BJ (cell line): ENCODE data around the gene AP1M1. TPM values are rescaled to one million over a fixed set of nuclear protein-coding genes. Genes with fewer than 3 reads are reported as not detected.

ENCODE experiments used
- CTCF ChIA-PET: fragments of 350-600 bp; formaldehyde crosslinking; extraction: SDS; loops from one replicate; lab custom pipeline; 2021; ENCODE audit warnings: antibody characterized with exemption, inconsistent platforms; lab: Yijun Ruan, JAX
- POLR2A ChIA-PET: fragments of 300-600 bp; sonication (Branson Sonifier 250); formaldehyde crosslinking; extraction: SDS; loops from one replicate; lab custom pipeline; 2021; ENCODE audit warnings: antibody characterized with exemption; lab: Charles Lee
- DNase-seq: peaks from one replicate; pipeline ENCODE4 v3.0.0-alpha.2; 2011; ENCODE audit warnings: low read depth
- H3K27me3 ChIP-seq: 2 replicates; pipeline ENCODE4 v1.6.0; 2011; ENCODE audit warnings: low read length; ENCODE audit not compliant: control insufficient read depth, insufficient read depth
- H3K36me3 ChIP-seq: 2 replicates; pipeline ENCODE4 v1.5.1; 2011; ENCODE audit warnings: low read length; ENCODE audit not compliant: control insufficient read depth, insufficient read depth
- H3K4me3 ChIP-seq: 2 replicates; pipeline ENCODE4 v1.5.1; 2011; ENCODE audit warnings: low read depth, mild to moderate bottlenecking, control low read depth, low read length
- CTCF ChIP-seq: IDR thresholded peaks from 2 replicates; pipeline ENCODE4 v1.5.1; 2011; ENCODE audit warnings: low read depth, mild to moderate bottlenecking, control low read depth, inconsistent platforms, low read length, moderate library complexity; ENCODE audit not compliant: insufficient read depth
- polyA plus RNA-seq: library from polyadenylated mRNA; depleted of rRNA; stranded (reverse); fragments of >200 nt; gene quantifications from 2 replicates; pipeline ENCODE4 v1.2.3, GENCODE V29; 2011

The AP1M1 gene
- polyA plus RNA-seq, 1 experiment = 72.1 TPM

DNA sequence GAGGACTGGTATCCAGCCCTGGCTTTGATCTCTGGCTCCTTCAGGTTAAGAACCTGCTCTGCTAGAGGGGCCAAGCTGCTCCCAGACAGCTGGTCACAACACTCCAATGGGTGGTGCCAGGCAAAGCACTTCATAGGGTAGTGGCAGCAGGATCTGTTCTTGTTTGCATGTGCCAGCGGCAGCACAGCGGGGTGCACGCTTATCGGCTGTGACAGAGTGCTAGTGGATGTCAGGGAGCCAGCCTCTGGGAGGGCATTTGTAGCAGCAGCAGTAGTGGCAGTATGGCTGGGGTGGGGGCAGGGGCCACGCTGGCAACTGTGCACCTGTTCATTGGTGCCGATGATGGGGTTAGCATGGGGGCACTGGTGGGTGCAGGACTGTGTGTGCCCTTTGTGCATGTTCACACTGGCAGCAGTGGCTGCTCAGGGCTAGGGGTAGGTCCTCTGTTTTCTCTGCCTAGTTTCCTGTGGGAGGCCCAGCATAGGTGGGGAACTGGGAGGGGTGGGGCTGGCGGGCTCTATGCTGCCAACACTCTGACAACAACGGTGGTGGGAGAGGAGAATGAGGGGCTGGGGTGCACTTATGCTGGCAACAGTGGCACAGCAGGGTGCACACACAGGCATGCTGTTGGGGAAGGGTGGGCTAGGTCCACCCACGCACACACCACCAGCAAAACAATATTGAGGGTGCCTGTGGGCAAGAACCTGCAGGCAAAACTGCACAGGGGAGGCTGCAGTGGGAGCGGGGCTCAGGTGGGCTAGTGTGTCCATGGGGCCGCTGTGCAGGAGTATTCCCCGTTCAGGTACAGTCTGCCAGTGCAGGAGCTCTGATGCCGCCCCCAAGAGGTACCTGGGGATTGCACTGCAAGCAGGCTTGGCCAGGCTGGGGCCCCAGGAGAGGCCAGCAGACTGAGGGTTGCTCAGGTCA is 19.3 kb downstream of the AP1M1 start:
- DNase-seq = no peak
- no peak for TF ChIP-seq CTCF
- H3K36me3 ChIP-seq = peaks cover 13% of the 10 kb centered on the region
- H3K27me3 ChIP-seq = no peaks in the 10 kb centered on the region
- H3K4me3 ChIP-seq = no peak overlapping the region
- POLR2A ChIA-PET = no interaction called here
- CTCF ChIA-PET = no interaction called here

GRCh38 chr19:16217716-16218451 is 20.2 kb downstream of the AP1M1 start:
- Histone ChIP-seq H3K27me3 (no peaks in the 10 kb centered on the region), H3K36me3 (peaks cover 13% of the 10 kb centered on the region), H3K4me3 (no peak overlapping the region)
- no peak for TF ChIP-seq CTCF
- ChIA-PET POLR2A (no interaction called here), CTCF (no interaction called here)
- no peak for DNase-seq

- DNase-seq = no peak
- ChIA-PET POLR2A (no interaction called here), CTCF (no interaction called here)
- H3K36me3 ChIP-seq = peaks cover 16% of the 10 kb centered on the region
- H3K4me3 ChIP-seq = no peak overlapping the region
- TF ChIP-seq CTCF = no peak
- H3K27me3 ChIP-seq = no peaks in the 10 kb centered on the region
These were observed 21.1 kb downstream of the AP1M1 start for GRCh38 chr19:16218851-16219250.

DNA sequence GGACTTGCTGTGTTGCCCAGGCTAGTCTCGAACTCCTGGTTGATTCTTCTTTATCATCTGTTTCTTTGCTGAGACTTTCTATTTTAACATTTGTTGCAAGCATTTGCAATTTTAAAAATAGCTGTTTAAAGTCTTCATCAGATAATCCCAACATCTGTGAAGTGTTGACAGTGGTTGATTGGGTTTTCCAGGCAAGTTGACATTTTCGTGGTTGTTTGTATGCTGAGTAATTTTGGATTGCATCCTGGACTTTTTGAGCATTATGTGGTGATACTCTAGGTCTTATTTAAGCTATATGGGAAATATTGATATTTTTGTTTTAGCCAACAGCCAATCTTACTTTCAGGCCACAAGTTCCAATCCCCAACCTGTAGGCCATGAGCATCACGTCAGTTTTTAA is 25.1 kb downstream of the AP1M1 start:
- CTCF ChIA-PET = interaction anchor here (1.0 kb wide), 1 partner anchor 163 kb away, joined by 3 read pairs; no protein-coding TSS in a partner anchor
- no peak for TF ChIP-seq CTCF
- Histone ChIP-seq H3K36me3 (peaks cover 32% of the 10 kb centered on the region), H3K4me3 (no peak overlapping the region), H3K27me3 (no peaks in the 10 kb centered on the region)
- POLR2A ChIA-PET = no interaction called here
- no peak for DNase-seq

GRCh38 chr19:16223746-16224145 is 26.0 kb downstream of the AP1M1 start:
- CTCF ChIA-PET = interaction anchor here (1.1 kb wide), 1 partner anchor 159 kb away, joined by 3 read pairs; no protein-coding TSS in a partner anchor
- H3K4me3 ChIP-seq = no peak overlapping the region
- DNase-seq = no peak
- H3K27me3 ChIP-seq = no peaks in the 10 kb centered on the region
- peaks cover 34% of the 10 kb centered on the region for H3K36me3 ChIP-seq
- no peak for TF ChIP-seq CTCF
- POLR2A ChIA-PET = no interaction called here
